Endothelial cell of umbilical vein (primary cell): ENCODE data around the gene HRNR. TPM values are rescaled to one million over a fixed set of nuclear protein-coding genes. Genes with fewer than 3 reads are reported as not detected.

Experiments
- BruUV-seq: library from RNA; stranded (reverse); fragments of 400-500 nt; replicated peaks from 2 replicates; lab custom pipeline; 2021; lab: Mats Ljungman, UMichigan
- CTCF ChIA-PET: fragments of 300-600, 350-600 bp; sonication (Branson Sonifier 250); formaldehyde crosslinking; loops from one replicate; lab custom pipeline; 2021; ENCODE audit warnings: antibody characterized with exemption, inconsistent platforms; lab: Charles Lee
- POLR2A ChIA-PET: fragments of 300-600, 350-600 bp; sonication (Branson Sonifier 250); formaldehyde crosslinking; loops from one replicate; lab custom pipeline; 2021; ENCODE audit warnings: antibody characterized with exemption, inconsistent platforms; lab: Charles Lee
- DNase-seq: peaks from one replicate; pipeline ENCODE4 v3.0.0-alpha.2; 2011; ENCODE audit warnings: low read depth, low spot score
- FAIRE-seq: peaks from 2 replicates; lab custom pipeline; 2011; peaks lifted over from hg19 to GRCh38; lab: Jason Lieb, UNC
- H2AFZ ChIP-seq: 2 replicates; pipeline ENCODE4 v1.6.0; 2012; ENCODE audit warnings: low read depth, low read length, control low read depth, inconsistent platforms
- H3K27ac ChIP-seq: 2 replicates; pipeline ENCODE4 v1.5.1; 2011; ENCODE audit warnings: low read depth, mild to moderate bottlenecking, control low read depth, low read length, moderate library complexity; ENCODE audit not compliant: insufficient read depth
- H3K27me3 ChIP-seq, 2 experiments: 2 replicates each; pipeline versions ENCODE4 v1.6.0 to v1.6.1; 2011; ENCODE audit warnings: low read length in 2 of 2, mixed read lengths in 1 of 2; ENCODE audit not compliant: control insufficient read depth in 2 of 2, insufficient read depth in 2 of 2
- H3K36me3 ChIP-seq, 2 experiments: 2 replicates in 1 of 2; 3 replicates in 1 of 2; pipeline ENCODE4 v1.5.1; 2011; ENCODE audit warnings: low read length in 2 of 2, mild to moderate bottlenecking in 1 of 2, moderate library complexity in 1 of 2; ENCODE audit not compliant: control insufficient read depth in 2 of 2, insufficient read depth in 2 of 2; ENCODE audit errors: extremely low read depth in 1 of 2
- H3K4me1 ChIP-seq: 3 replicates; pipeline ENCODE4 v1.5.1; 2011; ENCODE audit warnings: mild to moderate bottlenecking, low read length; ENCODE audit not compliant: control insufficient read depth, insufficient read depth; ENCODE audit errors: extremely low read depth
- H3K4me2 ChIP-seq: 2 replicates; pipeline ENCODE4 v1.6.1; 2011; ENCODE audit warnings: low read length, control low read depth, mixed read lengths; ENCODE audit not compliant: insufficient read depth
- H3K4me3 ChIP-seq, 3 experiments: fragments of 200-600 bp in 1 of 3; sonication (generic), shearing (Covaris generic) in 1 of 3; replicated peaks in 1 of 3; 2 replicates each; pipeline ENCODE4 v1.5.1; 2011 to 2016; ENCODE audit warnings: control low read depth in 3 of 3, low read length in 3 of 3, mild to moderate bottlenecking in 2 of 3, inconsistent platforms in 1 of 3, low read depth in 1 of 3, moderate library complexity in 1 of 3; ENCODE audit not compliant: insufficient read depth in 1 of 3
- H3K79me2 ChIP-seq: 2 replicates; pipeline ENCODE4 v1.6.0; 2012; ENCODE audit warnings: low read length, inconsistent platforms; ENCODE audit not compliant: control insufficient read depth, insufficient read depth
- H3K9ac ChIP-seq: replicated peaks from 2 replicates; pipeline ENCODE3; 2011; ENCODE audit warnings: low read length, control low read depth; ENCODE audit not compliant: insufficient read depth; ENCODE audit errors: extremely low read depth
- H3K9me1 ChIP-seq: replicated peaks from 3 replicates; pipeline ENCODE4 v1.6.0; 2011; ENCODE audit warnings: mild to moderate bottlenecking, low read length; ENCODE audit not compliant: control insufficient read depth, insufficient read depth; ENCODE audit errors: extremely low read depth
- H3K9me3 ChIP-seq: replicated peaks from 2 replicates; pipeline ENCODE4 v1.5.1; 2012; ENCODE audit warnings: low read length, inconsistent platforms; ENCODE audit not compliant: control insufficient read depth, insufficient read depth
- H4K20me1 ChIP-seq: replicated peaks from 2 replicates; pipeline ENCODE3; 2011; ENCODE audit warnings: mild to moderate bottlenecking, low read length; ENCODE audit not compliant: control insufficient read depth, insufficient read depth; ENCODE audit errors: extremely low read depth
- EZH2 ChIP-seq: IDR thresholded peaks from 2 replicates; pipeline ENCODE4 v1.6.1; 2012; ENCODE audit warnings: borderline replicate concordance, low read depth, mild to moderate bottlenecking, moderate library complexity, low read length, inconsistent platforms; ENCODE audit not compliant: severe bottlenecking
- FOS ChIP-seq: IDR thresholded peaks from 2 replicates; pipeline ENCODE4 v1.6.1; 2011; ENCODE audit warnings: mild to moderate bottlenecking, low read length, moderate library complexity, borderline replicate concordance; ENCODE audit not compliant: insufficient read depth
- GATA2 ChIP-seq: IDR thresholded peaks from 2 replicates; pipeline ENCODE4 v1.7.0; 2011; ENCODE audit warnings: low read depth, mild to moderate bottlenecking, moderate library complexity, mixed read lengths, low read length; ENCODE audit not compliant: insufficient read length, insufficient read depth
- JUN ChIP-seq: IDR thresholded peaks from 2 replicates; pipeline ENCODE4 v1.6.1; 2011; ENCODE audit warnings: borderline replicate concordance, low read depth; ENCODE audit not compliant: insufficient read length, insufficient read depth
- MYC ChIP-seq: IDR thresholded peaks from one replicate; pipeline ENCODE4 v1.6.1; 2011; ENCODE audit warnings: mild to moderate bottlenecking, low read depth, low read length
- POLR2A ChIP-seq: IDR thresholded peaks from 2 replicates; pipeline ENCODE4 v1.6.1; 2012; ENCODE audit warnings: low read depth, mild to moderate bottlenecking, control low read depth, low read length
- POLR2AphosphoS5 ChIP-seq: IDR thresholded peaks from 2 replicates; pipeline ENCODE4 v1.6.1; 2012; ENCODE audit warnings: low read depth, mild to moderate bottlenecking, control low read depth, low read length, moderate library complexity; ENCODE audit not compliant: insufficient read depth
- dilution Hi-C: fragments of 300-500 bp; cut with MboI; formaldehyde crosslinking; loops from one replicate; pipeline ENCODE4 v1.15.0; 2019; ENCODE audit warnings: low sequenced_read_pairs; ENCODE audit not compliant: extremely low pct_ligation_motif_present
- intact Hi-C: fragments of 100-400 bp; cut with micrococcal nuclease; formaldehyde crosslinking; loops from one replicate; pipeline ENCODE4 v1.10.0; 2022
- polyA plus RNA-seq, 4 experiments: library from polyadenylated mRNA; depleted of rRNA in 3 of 4; stranded (reverse) in 3 of 4; unstranded in 1 of 4; fragments of >200 nt; gene quantifications; 2 replicates each; pipeline versions ENCODE4 v1.2.1 to v1.2.3, GENCODE V29; 2011 to 2012; ENCODE audit warnings: missing spikeins in 1 of 4
- total RNA-seq: library from RNA; stranded (reverse); gene quantifications from 2 replicates; pipeline ENCODE4 v1.2.3, GENCODE V29; 2021
- TF ChIP-seq, protein P1 (sequence below): IDR thresholded peaks from 2 replicates; pipeline ENCODE4 v1.6.1; 2011; ENCODE audit not compliant: insufficient read depth, insufficient read length
- TF ChIP-seq, protein P2 (sequence below), 2 donors: IDR thresholded peaks; 1 replicate in 1 of 2; 2 replicates in 1 of 2; pipeline ENCODE4 v1.5.1; 2011; ENCODE audit warnings: low read length in 2 of 2, mild to moderate bottlenecking in 2 of 2, moderate library complexity in 2 of 2, control low read depth in 1 of 2, inconsistent platforms in 1 of 2, low read depth in 1 of 2; ENCODE audit not compliant: insufficient read depth in 1 of 2; ENCODE audit errors: extremely low read depth in 1 of 2

The HRNR gene
- total and polyA plus RNA-seq, 2 donors (not counting 3 experiments of a cell fraction or from before 2014, with no cell fraction given): not detected

DNA sequence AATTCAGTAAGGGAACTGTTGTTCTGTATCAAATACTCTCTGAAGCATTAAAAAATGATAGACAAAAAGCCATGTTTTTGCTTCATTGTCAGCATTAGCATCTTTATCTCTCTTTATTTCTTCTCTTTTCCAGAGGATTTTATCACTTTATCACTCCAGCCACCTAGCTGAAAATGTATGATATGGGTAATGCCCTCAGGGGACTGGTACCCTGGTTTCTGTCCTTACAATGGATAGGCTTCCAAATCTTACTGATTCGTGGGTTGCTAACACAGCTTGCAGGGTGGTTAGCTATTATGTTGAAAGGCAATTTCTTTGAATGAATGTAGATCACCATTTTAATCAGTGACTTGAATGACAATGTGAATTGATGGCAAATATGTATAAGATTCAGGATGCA, 23.3 kb upstream of the HRNR start:
- no peaks in the 10 kb centered on the region for H3K9me1 ChIP-seq
- TF ChIP-seq POLR2A: no peak
- TF ChIP-seq MYC: no peak
- TF ChIP-seq JUN: no peak
- TF ChIP-seq, protein P1, sequence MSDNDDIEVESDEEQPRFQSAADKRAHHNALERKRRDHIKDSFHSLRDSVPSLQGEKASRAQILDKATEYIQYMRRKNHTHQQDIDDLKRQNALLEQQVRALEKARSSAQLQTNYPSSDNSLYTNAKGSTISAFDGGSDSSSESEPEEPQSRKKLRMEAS: no peak
- TF ChIP-seq, protein P2, sequence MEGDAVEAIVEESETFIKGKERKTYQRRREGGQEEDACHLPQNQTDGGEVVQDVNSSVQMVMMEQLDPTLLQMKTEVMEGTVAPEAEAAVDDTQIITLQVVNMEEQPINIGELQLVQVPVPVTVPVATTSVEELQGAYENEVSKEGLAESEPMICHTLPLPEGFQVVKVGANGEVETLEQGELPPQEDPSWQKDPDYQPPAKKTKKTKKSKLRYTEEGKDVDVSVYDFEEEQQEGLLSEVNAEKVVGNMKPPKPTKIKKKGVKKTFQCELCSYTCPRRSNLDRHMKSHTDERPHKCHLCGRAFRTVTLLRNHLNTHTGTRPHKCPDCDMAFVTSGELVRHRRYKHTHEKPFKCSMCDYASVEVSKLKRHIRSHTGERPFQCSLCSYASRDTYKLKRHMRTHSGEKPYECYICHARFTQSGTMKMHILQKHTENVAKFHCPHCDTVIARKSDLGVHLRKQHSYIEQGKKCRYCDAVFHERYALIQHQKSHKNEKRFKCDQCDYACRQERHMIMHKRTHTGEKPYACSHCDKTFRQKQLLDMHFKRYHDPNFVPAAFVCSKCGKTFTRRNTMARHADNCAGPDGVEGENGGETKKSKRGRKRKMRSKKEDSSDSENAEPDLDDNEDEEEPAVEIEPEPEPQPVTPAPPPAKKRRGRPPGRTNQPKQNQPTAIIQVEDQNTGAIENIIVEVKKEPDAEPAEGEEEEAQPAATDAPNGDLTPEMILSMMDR (IDR thresholded peaks at IDR 0.05; ENCODE audit: extremely low read depth in 1 of 2, insufficient read depth in 1 of 2, low read depth in 1 of 2, low read length in 2 of 2): no peak
- no peak for TF ChIP-seq GATA2
- no peak for TF ChIP-seq FOS
- TF ChIP-seq POLR2AphosphoS5: no peak
- TF ChIP-seq EZH2: no peak
- no peak overlapping the region for H3K27ac ChIP-seq
- FAIRE-seq: no peak
- H3K79me2 ChIP-seq: no peaks in the 10 kb centered on the region
- no peaks in the 10 kb centered on the region for H3K9me3 ChIP-seq
- H3K27me3 ChIP-seq: no peaks in the 10 kb centered on the region
- no peak overlapping the region for H3K9ac ChIP-seq
- CTCF ChIA-PET: no interaction called here
- H3K4me3 ChIP-seq: no peak overlapping the region
- dilution Hi-C loops: no loop called here
- BruUV-seq: no TSS peak
- intact Hi-C loops: no loop called here
- POLR2A ChIA-PET: no interaction called here
- no peak for DNase-seq
- no peaks in the 10 kb centered on the region for H3K4me1 ChIP-seq
- no peaks in the 10 kb centered on the region for H4K20me1 ChIP-seq
- no peaks in the 10 kb centered on the region for H3K36me3 ChIP-seq
- H2AFZ ChIP-seq: no peak overlapping the region
- H3K4me2 ChIP-seq: no peak overlapping the region
